ENCODE data around the gene RIC3.

The RIC3 gene

GRCh38 chr11:8101421-8101820 lies 67.4 kb downstream of the RIC3 start:
- TF ChIP-seq REST (IDR thresholded peaks at IDR 0.05; ENCODE audit: low read depth), result no peak
- TF ChIP-seq TAF1 (IDR thresholded peaks at IDR 0.05; ENCODE audit: low read depth), result no peak
- TF ChIP-seq CREB1 (IDR thresholded peaks at IDR 0.05; ENCODE audit: low read depth), result no peak
- TF ChIP-seq ZBTB7A (IDR thresholded peaks at IDR 0.05; ENCODE audit: low read depth), result no peak
- no peak for TF ChIP-seq EGR1 (IDR thresholded peaks at IDR 0.05)

- TF ChIP-seq TAF1 (IDR thresholded peaks at IDR 0.05; ENCODE audit: low read depth), result no peak
- no peak for TF ChIP-seq REST (IDR thresholded peaks at IDR 0.05; ENCODE audit: low read depth)
- TF ChIP-seq, protein P1, sequence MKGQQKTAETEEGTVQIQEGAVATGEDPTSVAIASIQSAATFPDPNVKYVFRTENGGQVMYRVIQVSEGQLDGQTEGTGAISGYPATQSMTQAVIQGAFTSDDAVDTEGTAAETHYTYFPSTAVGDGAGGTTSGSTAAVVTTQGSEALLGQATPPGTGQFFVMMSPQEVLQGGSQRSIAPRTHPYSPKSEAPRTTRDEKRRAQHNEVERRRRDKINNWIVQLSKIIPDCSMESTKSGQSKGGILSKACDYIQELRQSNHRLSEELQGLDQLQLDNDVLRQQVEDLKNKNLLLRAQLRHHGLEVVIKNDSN (IDR thresholded peaks at IDR 0.05), result no peak
- TF ChIP-seq CEBPB (IDR thresholded peaks at IDR 0.05), result no peak
Observed at GRCh38 chr11:8100605-8101004, 68.2 kb downstream of the RIC3 start.

GRCh38 chr11:8100158-8100557 lies 68.7 kb downstream of the RIC3 start:
- TF ChIP-seq TAF1 (IDR thresholded peaks at IDR 0.05; ENCODE audit: low read depth) (no peak), TCF12 (IDR thresholded peaks at IDR 0.05; ENCODE audit: low read depth) (no peak), EGR1 (IDR thresholded peaks at IDR 0.05) (no peak), FOXM1 (IDR thresholded peaks at IDR 0.05; ENCODE audit: borderline replicate concordance, low read depth) (no peak), CEBPB (IDR thresholded peaks at IDR 0.05) (no peak), TEAD4 (IDR thresholded peaks at IDR 0.05) (no peak), NFIC (IDR thresholded peaks at IDR 0.05) (no peak), CREB1 (IDR thresholded peaks at IDR 0.05; ENCODE audit: low read depth) (no peak), EP300 (IDR thresholded peaks at IDR 0.05; ENCODE audit: borderline replicate concordance) (no peak)
- TF ChIP-seq, protein P1 (IDR thresholded peaks at IDR 0.05), result no peak

DNA sequence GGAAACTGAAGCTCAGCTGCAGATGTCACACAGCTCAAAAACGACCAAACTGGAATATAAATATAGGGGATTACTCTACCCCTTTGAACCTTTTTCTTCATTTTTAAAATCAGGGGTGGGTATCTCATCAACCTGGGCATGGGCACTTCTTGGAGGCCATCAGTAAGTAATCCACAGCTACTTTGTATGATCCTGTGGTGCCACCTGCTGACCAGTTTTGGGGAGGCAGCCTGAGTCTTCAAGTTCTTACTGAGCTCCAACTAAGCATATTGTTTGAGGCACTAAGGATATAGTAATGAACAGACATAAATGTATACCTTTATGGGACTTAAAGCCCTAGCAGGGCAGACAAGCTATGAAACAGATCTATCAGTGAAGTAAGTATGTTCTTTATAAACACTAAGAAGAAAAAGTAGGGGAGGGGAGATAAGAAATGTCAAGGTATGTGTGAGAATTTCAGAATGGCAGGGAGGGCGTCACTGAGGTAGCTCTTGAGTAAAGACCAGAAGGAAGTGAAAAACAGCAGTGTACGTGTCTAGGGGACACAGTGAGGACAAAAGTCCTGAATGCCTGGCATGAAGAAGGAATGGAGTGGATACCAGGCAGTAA lies 69.4 kb downstream of the RIC3 start:
- peak; percentile 85 for TF ChIP-seq RAD21 (IDR thresholded peaks at IDR 0.05; ENCODE audit: low read depth)
- TF ChIP-seq CREB1 (IDR thresholded peaks at IDR 0.05; ENCODE audit: low read depth), result no peak

DNA sequence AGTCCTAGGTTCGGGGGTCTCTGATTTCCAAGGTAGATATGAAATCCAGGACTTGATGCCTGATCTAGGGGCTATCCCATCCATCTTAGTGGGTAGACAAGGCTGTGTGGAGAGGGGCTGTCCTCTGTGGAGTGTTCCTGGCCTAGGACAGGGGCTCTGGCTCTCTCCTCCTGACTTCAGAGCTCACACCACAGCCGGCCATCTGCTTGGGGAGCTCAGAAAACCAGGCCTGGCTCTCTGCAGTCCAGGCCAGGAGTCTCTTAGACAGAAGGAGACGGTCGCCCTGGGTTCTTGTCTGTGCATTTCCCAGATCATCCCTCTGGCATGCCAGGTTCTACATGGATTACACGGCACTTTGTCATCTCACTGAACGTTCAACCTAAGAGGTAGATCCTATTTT lies 69.9 kb downstream of the RIC3 start:
- no peak for TF ChIP-seq MAX (IDR thresholded peaks at IDR 0.05)
- TF ChIP-seq EP300 (IDR thresholded peaks at IDR 0.05; ENCODE audit: borderline replicate concordance), result no peak
- TF ChIP-seq TAF1 (IDR thresholded peaks at IDR 0.05; ENCODE audit: low read depth), result no peak
- TF ChIP-seq CREB1 (IDR thresholded peaks at IDR 0.05; ENCODE audit: low read depth), result no peak
- TF ChIP-seq CEBPB (IDR thresholded peaks at IDR 0.05), result no peak
- TF ChIP-seq ZBTB7A (IDR thresholded peaks at IDR 0.05; ENCODE audit: low read depth), result no peak
- no peak for TF ChIP-seq EGR1 (IDR thresholded peaks at IDR 0.05)
- TF ChIP-seq, protein P1 (IDR thresholded peaks at IDR 0.05), result no peak

DNA sequence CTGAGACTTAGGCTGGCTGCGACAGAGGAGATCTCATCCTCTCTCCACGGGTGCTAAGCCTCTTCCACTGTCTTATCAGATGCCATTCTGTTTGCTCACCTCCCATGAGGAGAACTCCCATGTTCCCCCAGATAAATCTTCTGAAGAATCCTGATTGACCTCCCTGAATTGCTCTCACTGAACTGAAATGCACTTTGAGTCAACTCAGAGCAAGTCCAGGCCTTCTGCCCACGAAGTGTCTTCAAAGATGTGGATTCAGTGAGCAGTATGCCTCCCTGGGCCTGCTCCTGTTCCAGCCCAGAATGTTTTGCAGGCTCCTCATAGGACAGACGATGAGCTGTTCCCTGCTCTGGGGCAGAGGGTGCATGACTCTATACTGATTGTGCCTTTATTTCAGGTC lies 70.5 kb downstream of the RIC3 start:
- TF ChIP-seq FOXM1 (IDR thresholded peaks at IDR 0.05; ENCODE audit: borderline replicate concordance, low read depth) (no peak), CEBPB (IDR thresholded peaks at IDR 0.05) (no peak), TEAD4 (IDR thresholded peaks at IDR 0.05) (no peak), MAX (IDR thresholded peaks at IDR 0.05) (no peak), NFIC (IDR thresholded peaks at IDR 0.05) (no peak), ZBTB7A (IDR thresholded peaks at IDR 0.05; ENCODE audit: low read depth) (no peak), EP300 (IDR thresholded peaks at IDR 0.05; ENCODE audit: borderline replicate concordance) (no peak), REST (IDR thresholded peaks at IDR 0.05; ENCODE audit: low read depth) (no peak), TAF1 (IDR thresholded peaks at IDR 0.05; ENCODE audit: low read depth) (no peak), TCF12 (IDR thresholded peaks at IDR 0.05; ENCODE audit: low read depth) (no peak), EGR1 (IDR thresholded peaks at IDR 0.05) (no peak), RAD21 (IDR thresholded peaks at IDR 0.05; ENCODE audit: low read depth) (no peak), CREB1 (IDR thresholded peaks at IDR 0.05; ENCODE audit: low read depth) (no peak), YY1 (IDR thresholded peaks at IDR 0.05; ENCODE audit: low read depth) (no peak)
- TF ChIP-seq, protein P1 (IDR thresholded peaks at IDR 0.05), result no peak

Measured in Ishikawa (cell line).